Erythroblast (primary cell): ENCODE results near the gene FRMD5.

ENCODE experiments used
- GATA1 ChIP-seq: IDR thresholded peaks from 2 replicates; pipeline ENCODE4 v1.6.1; 2011; ENCODE audit warnings: low read depth, mild to moderate bottlenecking, control low read depth, low read length, moderate library complexity
- POLR2A ChIP-seq: IDR thresholded peaks from 2 replicates; pipeline ENCODE4 v1.6.1; 2011; ENCODE audit warnings: mild to moderate bottlenecking, low read length

DNA sequence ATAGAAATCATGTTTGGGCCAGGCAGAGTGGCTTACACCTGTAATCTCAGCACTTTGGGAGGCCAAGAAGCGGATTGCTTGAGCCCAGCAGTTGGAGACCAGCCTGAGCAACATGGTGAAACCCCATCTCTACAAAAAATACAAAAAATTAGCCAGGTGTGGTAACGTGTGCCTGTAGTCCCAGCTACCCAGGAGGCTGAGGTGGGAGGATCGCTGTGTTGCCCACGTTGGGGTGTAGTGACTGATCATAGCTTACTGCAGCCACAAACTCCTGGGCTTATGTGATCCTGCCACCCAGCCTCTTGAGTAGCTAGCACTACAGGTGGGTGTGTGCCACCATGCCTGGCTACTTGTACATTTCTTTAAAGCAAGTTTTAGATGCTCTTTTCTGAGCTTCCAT lies 254.0 kb downstream of the FRMD5 start:
- TF ChIP-seq POLR2A (no peak), GATA1 (no peak)
